Measurements from ENCODE around the gene HYI.

Gene HYI

GRCh38 chr1:43444151-43444828 lies 9.4 kb downstream of the HYI start:
- no peak for DNase-seq

- DNase-seq: no peak
Observed at GRCh38 chr1:43443197-43443946, 10.4 kb downstream of the HYI start.

GRCh38 chr1:43442756-43443155 lies 11.0 kb downstream of the HYI start:
- no peak for DNase-seq

- DNase-seq: no peak
Observed at GRCh38 chr1:43441894-43442637, 11.7 kb downstream of the HYI start.

GRCh38 chr1:43441166-43441893 lies 12.4 kb downstream of the HYI start:
- DNase-seq: no peak

GRCh38 chr1:43440358-43440757 lies 13.4 kb downstream of the HYI start:
- DNase-seq: no peak

GRCh38 chr1:43439781-43440180 lies 13.9 kb downstream of the HYI start:
- DNase-seq: no peak

GRCh38 chr1:43438953-43439581 lies 14.7 kb downstream of the HYI start:
- DNase-seq: no peak

- DNase-seq: no peak
Observed at GRCh38 chr1:43438576-43438952, 15.2 kb downstream of the HYI start.

GRCh38 chr1:43438006-43438405 lies 15.7 kb downstream of the HYI start:
- DNase-seq: no peak

GRCh38 chr1:43437031-43437973 lies 16.4 kb downstream of the HYI start:
- DNase-seq: no peak

GRCh38 chr1:43436371-43436770 lies 17.4 kb downstream of the HYI start:
- DNase-seq: no peak

GRCh38 chr1:43435146-43436145 lies 18.3 kb downstream of the HYI start:
- DNase-seq: peak; percentile 58

- no peak for DNase-seq
Observed at GRCh38 chr1:43434256-43434655, 19.5 kb downstream of the HYI start.

GRCh38 chr1:43432907-43433306 lies 20.8 kb downstream of the HYI start:
- no peak for DNase-seq

GRCh38 chr1:43432171-43432860 lies 21.4 kb downstream of the HYI start:
- no peak for DNase-seq

- DNase-seq: no peak
Observed at GRCh38 chr1:43431676-43432075, 22.1 kb downstream of the HYI start.

- DNase-seq: no peak
Observed at GRCh38 chr1:43430831-43431230, 22.9 kb downstream of the HYI start.

- DNase-seq: no peak
Observed at GRCh38 chr1:43427941-43428340, 25.8 kb downstream of the HYI start.

- DNase-seq: no peak
Observed at GRCh38 chr1:43427524-43427923, 26.2 kb downstream of the HYI start.
